GM10266 (cell line): ENCODE results near the gene EHBP1.

Experiments used
- DNase-seq: peaks from one replicate; pipeline ENCODE4 v3.0.0; 2012; ENCODE audit errors: extremely low spot score
- TF ChIP-seq, protein P1 (sequence below): IDR thresholded peaks from 2 replicates; pipeline ENCODE4 v1.5.1; 2012; ENCODE audit warnings: mild to moderate bottlenecking, low read depth; ENCODE audit not compliant: control insufficient read depth, insufficient read depth; ENCODE audit errors: missing control alignments

The EHBP1 gene

DNA sequence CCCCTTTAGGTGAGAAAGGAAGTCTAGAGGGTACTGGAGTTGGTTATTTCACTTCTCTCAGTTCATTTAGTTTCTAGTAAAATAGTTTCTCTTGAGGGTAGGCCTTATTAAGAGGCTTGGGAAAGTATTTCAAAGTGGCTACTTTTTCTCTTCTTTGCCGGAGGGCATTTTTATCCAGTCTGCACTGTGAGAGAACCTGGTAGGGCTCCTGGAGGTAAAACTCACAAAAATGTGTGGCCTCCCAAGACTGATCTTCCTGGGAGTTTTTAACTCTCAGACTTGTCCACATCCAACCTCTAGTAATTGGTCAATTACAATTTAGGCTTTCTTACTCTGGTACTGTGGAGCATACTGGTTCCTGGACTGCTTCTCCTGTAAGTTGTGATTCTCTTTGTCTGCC is 28.0 kb downstream of the EHBP1 start:
- TF ChIP-seq, protein P1, sequence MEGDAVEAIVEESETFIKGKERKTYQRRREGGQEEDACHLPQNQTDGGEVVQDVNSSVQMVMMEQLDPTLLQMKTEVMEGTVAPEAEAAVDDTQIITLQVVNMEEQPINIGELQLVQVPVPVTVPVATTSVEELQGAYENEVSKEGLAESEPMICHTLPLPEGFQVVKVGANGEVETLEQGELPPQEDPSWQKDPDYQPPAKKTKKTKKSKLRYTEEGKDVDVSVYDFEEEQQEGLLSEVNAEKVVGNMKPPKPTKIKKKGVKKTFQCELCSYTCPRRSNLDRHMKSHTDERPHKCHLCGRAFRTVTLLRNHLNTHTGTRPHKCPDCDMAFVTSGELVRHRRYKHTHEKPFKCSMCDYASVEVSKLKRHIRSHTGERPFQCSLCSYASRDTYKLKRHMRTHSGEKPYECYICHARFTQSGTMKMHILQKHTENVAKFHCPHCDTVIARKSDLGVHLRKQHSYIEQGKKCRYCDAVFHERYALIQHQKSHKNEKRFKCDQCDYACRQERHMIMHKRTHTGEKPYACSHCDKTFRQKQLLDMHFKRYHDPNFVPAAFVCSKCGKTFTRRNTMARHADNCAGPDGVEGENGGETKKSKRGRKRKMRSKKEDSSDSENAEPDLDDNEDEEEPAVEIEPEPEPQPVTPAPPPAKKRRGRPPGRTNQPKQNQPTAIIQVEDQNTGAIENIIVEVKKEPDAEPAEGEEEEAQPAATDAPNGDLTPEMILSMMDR: no peak

DNA sequence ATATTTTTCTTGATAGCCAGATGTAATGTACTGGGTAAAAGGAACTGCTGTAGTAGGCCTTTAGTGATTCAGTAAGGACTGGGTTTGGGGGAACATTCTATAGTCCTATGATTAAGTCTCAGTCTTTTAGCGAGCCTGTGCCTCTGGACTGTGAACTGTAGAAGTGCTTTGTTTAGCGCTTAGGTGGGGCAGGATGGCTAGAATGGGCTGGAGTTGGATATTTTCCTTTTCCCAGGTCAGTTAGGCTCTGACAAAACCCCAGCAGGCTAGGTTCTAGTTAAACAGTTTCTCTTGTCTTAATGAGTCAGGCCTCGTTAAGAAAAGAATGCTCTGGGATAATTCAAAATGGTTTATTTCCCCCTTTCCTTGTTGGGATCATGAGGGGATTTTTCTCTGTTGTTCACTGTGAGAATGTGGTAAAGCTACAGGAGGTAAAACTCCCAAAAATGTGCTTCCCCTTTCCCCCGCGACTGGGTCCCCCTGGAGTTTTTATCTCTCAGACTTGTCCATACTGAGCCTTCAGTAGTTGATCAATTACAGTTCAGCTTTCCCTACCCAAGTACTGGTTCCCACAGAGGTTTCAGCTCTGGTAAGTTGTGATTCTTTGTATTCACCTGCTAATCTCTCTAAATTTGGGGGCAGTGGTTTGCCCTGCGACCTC is 31.5 kb downstream of the EHBP1 start:
- TF ChIP-seq, protein P1: no peak
- no peak for DNase-seq

More for the DNA sequence above, 28.0 kb downstream of the EHBP1 start:
- no peak for DNase-seq

DNA sequence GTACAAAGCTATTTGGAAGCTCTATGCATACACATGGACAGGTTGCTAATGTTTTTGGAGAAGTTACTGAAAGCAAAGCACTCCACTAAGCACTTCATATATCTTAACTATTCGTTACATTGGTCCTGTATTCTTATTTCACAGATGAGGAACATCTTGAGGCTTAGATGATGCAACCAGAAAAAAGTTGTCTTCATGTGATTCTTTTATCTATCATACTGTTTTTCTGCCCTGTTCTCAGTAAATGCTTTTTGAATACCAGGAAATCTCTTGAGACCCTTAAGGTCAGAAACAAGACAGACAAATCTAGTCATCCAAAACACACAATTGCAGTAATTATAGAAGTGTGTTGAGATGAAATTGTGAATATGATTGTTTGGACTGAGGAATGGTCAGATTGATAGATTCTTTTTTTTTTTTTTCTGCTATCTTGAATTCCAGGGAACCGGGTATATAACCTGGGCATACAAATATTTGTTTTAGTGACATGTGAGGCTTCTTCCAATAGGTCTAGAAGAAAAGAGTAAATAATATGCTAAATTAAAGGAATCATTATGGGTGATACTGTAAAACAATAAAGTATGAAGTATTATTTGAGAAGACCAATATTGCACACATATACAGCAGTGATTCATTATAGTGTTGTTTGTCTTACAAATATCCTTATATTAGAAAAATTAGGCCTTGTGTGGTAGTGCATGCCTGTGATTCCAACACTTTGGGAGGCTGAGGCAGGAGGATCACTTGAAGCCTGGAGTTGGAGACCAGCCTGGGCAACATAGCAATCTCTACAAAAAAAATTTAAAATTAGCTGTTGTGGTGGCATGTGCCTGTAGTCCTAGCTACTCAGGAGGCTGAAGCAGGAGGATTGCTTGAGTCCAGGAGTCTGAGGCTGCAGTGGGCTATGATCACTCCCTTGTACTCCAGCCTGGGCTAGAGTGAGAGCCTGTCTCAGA is 33.7 kb downstream of the EHBP1 start:
- DNase-seq: no peak
- TF ChIP-seq, protein P1: no peak

DNA sequence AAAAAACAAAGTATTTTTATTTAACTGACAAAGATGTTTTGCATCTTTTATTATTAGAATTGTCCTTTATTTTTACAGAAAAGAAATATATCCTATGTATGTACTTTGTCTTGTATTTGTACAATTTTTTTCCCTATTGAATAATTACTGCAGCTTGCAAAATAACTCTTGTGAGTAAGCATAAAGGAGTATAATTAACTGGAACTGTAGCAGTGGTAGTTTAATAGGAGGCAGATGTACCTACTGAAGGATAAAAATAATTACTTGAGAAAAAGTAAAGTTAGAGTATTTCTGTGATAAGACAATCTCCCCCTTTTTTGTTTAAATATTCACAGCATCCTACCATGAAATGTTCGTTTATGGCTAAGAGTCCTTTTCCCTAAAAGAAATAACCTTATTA is 34.7 kb downstream of the EHBP1 start:
- TF ChIP-seq, protein P1: no peak
- no peak for DNase-seq

DNA sequence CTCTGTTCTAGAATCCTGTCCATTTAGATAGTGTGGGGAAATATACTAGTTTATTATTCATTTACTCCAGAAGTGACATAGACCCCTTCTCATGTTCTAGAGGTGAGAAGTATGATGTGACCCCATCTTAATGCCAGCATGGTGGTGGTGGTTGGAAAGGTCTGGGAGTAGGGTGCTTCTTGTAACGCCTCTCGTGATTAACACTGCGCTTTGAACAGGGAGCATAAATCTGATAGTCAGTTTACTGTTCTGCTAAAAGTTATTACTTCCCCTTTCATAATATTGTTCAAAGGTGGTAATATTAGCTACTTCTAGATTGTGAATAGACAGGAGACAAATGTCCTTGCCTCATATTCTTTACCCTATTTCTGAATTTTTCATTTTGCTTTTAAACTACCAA is 35.6 kb downstream of the EHBP1 start:
- no peak for DNase-seq
- TF ChIP-seq, protein P1: no peak

DNA sequence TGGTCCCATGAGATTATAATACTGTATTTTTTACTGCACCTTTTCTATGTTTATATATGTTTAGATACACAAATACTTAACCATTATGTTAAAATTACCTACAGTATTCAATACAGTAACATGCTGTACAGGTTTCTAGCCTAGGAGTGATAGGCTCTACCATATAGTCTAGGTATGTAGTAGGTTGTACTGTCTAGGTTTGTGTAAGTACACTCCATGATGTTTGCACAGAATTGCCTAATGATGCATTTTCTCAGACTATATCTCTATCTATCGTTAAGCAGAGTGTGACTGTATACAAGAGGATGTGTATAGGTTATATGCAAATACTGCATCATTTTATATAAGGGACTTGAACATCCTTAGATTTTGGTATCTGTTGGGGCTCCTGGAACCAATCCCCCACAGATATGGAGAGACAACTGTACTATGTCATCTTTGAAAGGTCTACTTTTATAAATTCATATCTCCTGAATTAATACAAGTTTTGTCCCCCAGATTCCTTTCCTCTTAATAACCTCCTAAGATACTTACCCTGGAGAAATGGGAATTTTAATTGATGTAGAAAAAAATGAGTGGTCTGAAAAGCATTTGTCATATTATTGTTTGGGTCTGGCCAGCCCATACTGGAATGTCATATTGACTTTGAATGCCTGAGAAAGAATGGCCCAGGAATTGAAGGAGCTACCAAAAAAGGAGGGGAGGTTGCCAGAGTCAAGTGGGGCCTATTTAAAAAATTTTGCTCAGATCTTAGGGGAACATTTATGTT is 36.6 kb downstream of the EHBP1 start:
- no peak for DNase-seq
- TF ChIP-seq, protein P1: no peak
